ENCODE results near the gene CTSG. TPM values are rescaled to one million over a fixed set of nuclear protein-coding genes. Genes with fewer than 3 reads are reported as not detected.

The CTSG gene
- not detected in 2 replicates for polyA plus RNA-seq (2011; rRNA removed)
- polyA plus RNA-seq (2012; cell fraction: cytosol; rRNA removed) = not detected in 2 replicates
- polyA plus RNA-seq (2012; cell fraction: nucleus; rRNA removed) = not detected in 2 replicates
- not detected in 3 replicates for polyA plus RNA-seq (2017; fragmentation: RNase III; extraction: RNeasy Plus Mini Kit Qiagen cat#74134 plus additional on column Dnase treatment)
- not detected in 2 replicates for polyA minus RNA-seq (2011; rRNA and poly(A)+ RNA removed)

GRCh38 chr14:24576182-24576581, at the start of gene CTSG:
Gene CTSG (minus strand): TSS chr14:24576250. CDS start chr14:24576223, 27 bp downstream.
- Histone ChIP-seq H3K4me3 (no peak within 1 kb of the TSS), H3K4me2 (no peak within 1 kb of the TSS), H3K9me3 (no peaks in the 10 kb centered on the region), H3K27ac (no peak within 1 kb of the TSS), H3K4me1 (no peaks in the 10 kb centered on the region)
- TF ChIP-seq CBX8 (IDR thresholded peaks at IDR 0.05) (no peak), RCOR1 (IDR thresholded peaks at IDR 0.05; ENCODE audit: low read depth, low read length) (no peak), TFCP2L1 (CRISPR knock-in tag; IDR thresholded peaks at IDR 0.05) (no peak), JUNB (IDR thresholded peaks at IDR 0.05) (no peak), FOSL2 (IDR thresholded peaks at IDR 0.05) (no peak), FOSL2 (CRISPR knock-in tag; IDR thresholded peaks at IDR 0.05) (no peak), KDM5A (IDR thresholded peaks at IDR 0.05) (no peak), JUN (IDR thresholded peaks at IDR 0.05) (no peak), HES2 (IDR thresholded peaks at IDR 0.05) (no peak), E2F6 (IDR thresholded peaks at IDR 0.05; ENCODE audit: borderline replicate concordance, low read depth) (no peak), NPAS2 (CRISPR knock-in tag; IDR thresholded peaks at IDR 0.05; ENCODE audit: borderline replicate concordance) (no peak), CEBPB (IDR thresholded peaks at IDR 0.05) (no peak), SMC3 (IDR thresholded peaks at IDR 0.05) (no peak), ZFP36 (IDR thresholded peaks at IDR 0.05; ENCODE audit: borderline replicate concordance, partially characterized antibody) (no peak), HMGXB4 (CRISPR knock-in tag; IDR thresholded peaks at IDR 0.05; ENCODE audit: borderline replicate concordance) (no peak), MAX (IDR thresholded peaks at IDR 0.05) (no peak), RAD21 (conservative IDR thresholded peaks at IDR 0.05 in 1 of 2, IDR thresholded peaks at IDR 0.05 in 1 of 2) (no peak), ZC3H11A (IDR thresholded peaks at IDR 0.05) (no peak), BHLHE40 (IDR thresholded peaks at IDR 0.05; ENCODE audit: low read depth, low read length) (no peak)
- ChIA-PET CTCF (interaction anchor here (1.2 to 1.9 kb wide), 2 partner anchors 9 to 20 kb away, joined by 4 read pairs; no protein-coding TSS in a partner anchor), POLR2A (no interaction called here)
- FAIRE-seq (no peak), DNase-seq (ENCODE audit: low read depth in 1 of 2, low spot score in 1 of 2) (no peak), ATAC-seq (no peak)
- WGBS (ENCODE audit: missing lambda C conversion rate) = 20% methylated on average over 3 of the region's 3 CpGs

- 39% methylated on average over 2 of the region's 2 CpGs for WGBS (ENCODE audit: missing lambda C conversion rate)
- FAIRE-seq = no peak
- DNase-seq (ENCODE audit: low read depth in 1 of 2, low spot score in 1 of 2) = no peak
- Histone ChIP-seq H3K4me2 (no peak overlapping the region), H3K9me3 (no peaks in the 10 kb centered on the region), H3K4me3 (no peak overlapping the region), H3K27ac (no peak overlapping the region), H3K4me1 (no peaks in the 10 kb centered on the region)
- POLR2A ChIA-PET = no interaction called here
- TF ChIP-seq SREBF2 (IDR thresholded peaks at IDR 0.05) = no peak
- no peak for TF ChIP-seq CHD2 (IDR thresholded peaks at IDR 0.05; ENCODE audit: low read length, partially characterized antibody)
- no peak for TF ChIP-seq TFCP2L1 (CRISPR knock-in tag; IDR thresholded peaks at IDR 0.05)
- TF ChIP-seq BHLHE40 (IDR thresholded peaks at IDR 0.05; ENCODE audit: low read depth, low read length) = no peak
- no peak for TF ChIP-seq ZNF302 (CRISPR knock-in tag; IDR thresholded peaks at IDR 0.05)
- TF ChIP-seq EP300 (IDR thresholded peaks at IDR 0.05) = no peak
- no peak for ATAC-seq
- CTCF ChIA-PET = interaction anchor here (1.6 kb wide), 1 partner anchor 8 kb away, joined by 5 read pairs; no protein-coding TSS in a partner anchor
Observed at GRCh38 chr14:24613747-24614146, 37.7 kb upstream of the CTSG start.

GRCh38 chr14:24613241-24613640, 37.2 kb upstream of the CTSG start:
- ATAC-seq (no peak), FAIRE-seq (no peak), DNase-seq (ENCODE audit: low read depth in 1 of 2, low spot score in 1 of 2) (no peak)
- Histone ChIP-seq H3K9me3 (no peaks in the 10 kb centered on the region), H3K27ac (no peak overlapping the region), H3K4me1 (no peaks in the 10 kb centered on the region), H3K4me2 (no peak overlapping the region), H3K4me3 (no peak overlapping the region)
- CTCF ChIA-PET = no interaction called here
- 0% methylated on average over 1 of the region's 1 CpG for WGBS (ENCODE audit: missing lambda C conversion rate)
- TF ChIP-seq SREBF2 (IDR thresholded peaks at IDR 0.05) (no peak), FOSL2 (IDR thresholded peaks at IDR 0.05) (no peak), FOSL2 (CRISPR knock-in tag; IDR thresholded peaks at IDR 0.05) (no peak), FOSB (CRISPR knock-in tag; IDR thresholded peaks at IDR 0.05) (no peak), ZNF302 (CRISPR knock-in tag; IDR thresholded peaks at IDR 0.05) (no peak), EP300 (IDR thresholded peaks at IDR 0.05) (no peak), REST (IDR thresholded peaks at IDR 0.05) (no peak), RAD21 (conservative IDR thresholded peaks at IDR 0.05 in 1 of 2, IDR thresholded peaks at IDR 0.05 in 1 of 2) (no peak)
- POLR2A ChIA-PET = no interaction called here

Measured in A549 (cell line).